ENCODE results near the gene PRKAG1. TPM values are rescaled to one million over a fixed set of nuclear protein-coding genes. Genes with fewer than 3 reads are reported as not detected.
A peak's percentile ranks its signal among the peaks of the same experiment; 100 is the strongest.

PRKAG1 gene
- total RNA-seq, 2 experiments from 2014 or later = 22.8 to 45.9 TPM

DNA sequence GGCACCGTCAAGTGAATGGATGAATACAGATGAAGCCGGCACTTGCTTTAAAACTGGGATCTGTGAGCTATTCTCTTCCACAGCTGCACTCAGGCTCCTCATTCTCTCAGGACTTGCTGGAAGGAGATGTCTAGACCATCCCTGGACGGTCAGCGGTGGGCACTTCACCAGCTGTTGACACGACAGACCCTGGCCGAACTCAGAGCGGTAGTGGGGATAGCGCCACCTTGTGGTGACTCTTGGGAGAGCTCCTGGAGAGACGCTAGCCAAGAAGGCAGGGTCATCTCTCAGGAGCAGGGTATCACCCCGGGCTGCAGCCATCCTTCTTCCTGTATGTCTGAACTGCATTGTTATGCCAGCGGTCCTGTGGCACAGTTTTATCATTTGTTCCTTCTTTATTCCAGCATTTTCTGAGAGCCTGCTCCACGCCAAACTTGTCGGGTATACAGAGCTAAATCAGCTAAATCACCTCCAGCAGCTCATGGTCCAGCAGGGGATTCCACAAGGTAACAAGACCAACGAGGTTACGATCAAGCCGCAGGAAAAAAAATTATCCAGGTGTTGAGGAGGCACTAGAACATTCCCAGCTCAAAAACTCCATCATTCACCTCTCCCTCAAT lies 30.4 kb downstream of the PRKAG1 start:
- TF ChIP-seq EZH2phosphoT487 (IDR thresholded peaks at IDR 0.05; ENCODE audit: borderline replicate concordance, low read depth, low read length) = no peak
- TF ChIP-seq, protein P1, sequence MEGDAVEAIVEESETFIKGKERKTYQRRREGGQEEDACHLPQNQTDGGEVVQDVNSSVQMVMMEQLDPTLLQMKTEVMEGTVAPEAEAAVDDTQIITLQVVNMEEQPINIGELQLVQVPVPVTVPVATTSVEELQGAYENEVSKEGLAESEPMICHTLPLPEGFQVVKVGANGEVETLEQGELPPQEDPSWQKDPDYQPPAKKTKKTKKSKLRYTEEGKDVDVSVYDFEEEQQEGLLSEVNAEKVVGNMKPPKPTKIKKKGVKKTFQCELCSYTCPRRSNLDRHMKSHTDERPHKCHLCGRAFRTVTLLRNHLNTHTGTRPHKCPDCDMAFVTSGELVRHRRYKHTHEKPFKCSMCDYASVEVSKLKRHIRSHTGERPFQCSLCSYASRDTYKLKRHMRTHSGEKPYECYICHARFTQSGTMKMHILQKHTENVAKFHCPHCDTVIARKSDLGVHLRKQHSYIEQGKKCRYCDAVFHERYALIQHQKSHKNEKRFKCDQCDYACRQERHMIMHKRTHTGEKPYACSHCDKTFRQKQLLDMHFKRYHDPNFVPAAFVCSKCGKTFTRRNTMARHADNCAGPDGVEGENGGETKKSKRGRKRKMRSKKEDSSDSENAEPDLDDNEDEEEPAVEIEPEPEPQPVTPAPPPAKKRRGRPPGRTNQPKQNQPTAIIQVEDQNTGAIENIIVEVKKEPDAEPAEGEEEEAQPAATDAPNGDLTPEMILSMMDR (conservative IDR thresholded peaks at IDR 0.05; ENCODE audit: low read length) = peak; percentile 98
- Histone ChIP-seq H3K79me2 (ENCODE audit: insufficient read depth, low read depth, low read length) (no peaks in the 10 kb centered on the region), H3K36me3 (ENCODE audit: insufficient read depth, low read length) (no peaks in the 10 kb centered on the region), H2AFZ (ENCODE audit: low read length) (no peak overlapping the region), H3K4me2 (ENCODE audit: low read length) (no peak overlapping the region), H3K27ac (ENCODE audit: low read depth, low read length, poor library complexity, severe bottlenecking) (no peak overlapping the region), H3K4me3 (ENCODE audit: low read depth, low read length, poor library complexity, severe bottlenecking) (no peak overlapping the region), H3K4me1 (ENCODE audit: insufficient read depth, low read length, poor library complexity, severe bottlenecking) (peaks cover 9% of the 10 kb centered on the region), H3K9me2 (ENCODE audit: insufficient read depth, low read length) (no peaks in the 10 kb centered on the region), H4K20me1 (ENCODE audit: insufficient read depth, low read length) (no peaks in the 10 kb centered on the region), H3K9me3 (ENCODE audit: low read length) (no peaks in the 10 kb centered on the region)
- intact Hi-C loops (cut with micrococcal nuclease; ENCODE audit: unreplicated experiment) = loop anchor here (2.0 kb wide), 2 partner anchors 63 to 135 kb away; partner anchors contain the start of genes DDX23 and FKBP11
- BruUV-seq (replicated peaks) = no TSS peak
- CTCF ChIA-PET (ENCODE audit: unreplicated experiment) = interaction anchor here (0.6 to 1.5 kb wide), 7 partner anchors 11 to 94 kb away, joined by 3 to 8 read pairs (median 3); no protein-coding TSS in a partner anchor
- DNase-seq (ENCODE audit: low spot score) = peak; percentile 69
- POLR2A ChIA-PET = interaction anchor here (0.5 to 1.4 kb wide), 4 partner anchors 12 to 433 kb away, joined by 3 read pairs; no protein-coding TSS in a partner anchor

DNA sequence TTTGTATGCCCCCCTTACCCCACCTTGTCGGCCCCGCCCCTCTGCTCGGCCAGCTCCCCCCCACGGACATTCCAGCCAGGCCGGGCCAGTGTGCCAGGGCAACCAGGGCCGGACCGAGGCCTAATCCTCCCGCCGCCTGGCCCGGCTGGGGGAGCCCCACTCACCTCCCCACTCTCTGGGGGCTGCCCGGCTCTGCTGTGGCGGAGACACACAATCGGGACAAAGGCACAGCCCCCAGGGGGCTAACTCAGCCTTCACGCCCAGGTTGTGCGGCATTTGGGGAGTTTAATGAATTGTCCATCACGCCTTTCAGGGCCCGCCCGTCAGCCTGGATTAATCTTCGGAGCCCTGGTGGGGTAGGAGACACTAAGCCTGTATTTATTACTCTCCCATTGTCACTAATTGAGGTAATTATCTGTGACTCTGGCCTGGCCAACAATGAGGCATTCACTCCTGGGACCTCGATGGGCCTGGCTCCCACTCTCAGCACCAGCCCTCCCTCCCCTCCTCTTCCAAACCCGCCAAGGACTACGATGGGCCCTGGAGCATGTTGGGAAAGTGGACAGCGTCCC lies 31.8 kb downstream of the PRKAG1 start:
- POLR2A ChIA-PET = no interaction called here

More for the DNA sequence above, 31.8 kb downstream of the PRKAG1 start:
- CTCF ChIA-PET (ENCODE audit: unreplicated experiment) = no interaction called here
- Histone ChIP-seq H3K4me2 (ENCODE audit: low read length) (no peak overlapping the region), H4K20me1 (ENCODE audit: insufficient read depth, low read length) (no peaks in the 10 kb centered on the region), H3K36me3 (ENCODE audit: insufficient read depth, low read length) (no peaks in the 10 kb centered on the region), H3K4me3 (ENCODE audit: low read depth, low read length, poor library complexity, severe bottlenecking) (no peak overlapping the region), H3K9me2 (ENCODE audit: insufficient read depth, low read length) (no peaks in the 10 kb centered on the region), H3K27ac (ENCODE audit: low read depth, low read length, poor library complexity, severe bottlenecking) (no peak overlapping the region), H3K4me1 (ENCODE audit: insufficient read depth, low read length, poor library complexity, severe bottlenecking) (peaks cover 9% of the 10 kb centered on the region), H2AFZ (ENCODE audit: low read length) (no peak overlapping the region), H3K79me2 (ENCODE audit: insufficient read depth, low read depth, low read length) (no peaks in the 10 kb centered on the region), H3K9me3 (ENCODE audit: low read length) (no peaks in the 10 kb centered on the region)
- DNase-seq (ENCODE audit: low spot score) = no peak
- intact Hi-C loops (cut with micrococcal nuclease; ENCODE audit: unreplicated experiment) = no loop called here
- TF ChIP-seq, protein P1 (conservative IDR thresholded peaks at IDR 0.05; ENCODE audit: low read length) = no peak
- TF ChIP-seq EZH2phosphoT487 (IDR thresholded peaks at IDR 0.05; ENCODE audit: borderline replicate concordance, low read depth, low read length) = no peak
- no TSS peak for BruUV-seq (replicated peaks)

All from OCI-LY7 (cell line).